GM12864 (cell line): ENCODE results near the gene OR10A3.

Source experiments
- DNase-seq: peaks from one replicate; pipeline ENCODE4 v3.0.0-alpha.2; 2011; ENCODE audit warnings: low read depth
- H3K4me3 ChIP-seq: 2 replicates; pipeline ENCODE4 v1.5.1; 2011; ENCODE audit warnings: mild to moderate bottlenecking, low read depth, low read length, control low read depth
- TF ChIP-seq, protein P1 (sequence below): IDR thresholded peaks from 2 replicates; pipeline ENCODE4 v1.5.1; 2011; ENCODE audit warnings: low read depth, mild to moderate bottlenecking, moderate library complexity, low read length, control low read depth, inconsistent platforms; ENCODE audit errors: missing control alignments

Gene OR10A3

GRCh38 chr11:7892840-7893254 is 48.7 kb downstream of the OR10A3 start:
- H3K4me3 ChIP-seq: no peak overlapping the region
- DNase-seq: peak; percentile 24
- TF ChIP-seq, protein P1, sequence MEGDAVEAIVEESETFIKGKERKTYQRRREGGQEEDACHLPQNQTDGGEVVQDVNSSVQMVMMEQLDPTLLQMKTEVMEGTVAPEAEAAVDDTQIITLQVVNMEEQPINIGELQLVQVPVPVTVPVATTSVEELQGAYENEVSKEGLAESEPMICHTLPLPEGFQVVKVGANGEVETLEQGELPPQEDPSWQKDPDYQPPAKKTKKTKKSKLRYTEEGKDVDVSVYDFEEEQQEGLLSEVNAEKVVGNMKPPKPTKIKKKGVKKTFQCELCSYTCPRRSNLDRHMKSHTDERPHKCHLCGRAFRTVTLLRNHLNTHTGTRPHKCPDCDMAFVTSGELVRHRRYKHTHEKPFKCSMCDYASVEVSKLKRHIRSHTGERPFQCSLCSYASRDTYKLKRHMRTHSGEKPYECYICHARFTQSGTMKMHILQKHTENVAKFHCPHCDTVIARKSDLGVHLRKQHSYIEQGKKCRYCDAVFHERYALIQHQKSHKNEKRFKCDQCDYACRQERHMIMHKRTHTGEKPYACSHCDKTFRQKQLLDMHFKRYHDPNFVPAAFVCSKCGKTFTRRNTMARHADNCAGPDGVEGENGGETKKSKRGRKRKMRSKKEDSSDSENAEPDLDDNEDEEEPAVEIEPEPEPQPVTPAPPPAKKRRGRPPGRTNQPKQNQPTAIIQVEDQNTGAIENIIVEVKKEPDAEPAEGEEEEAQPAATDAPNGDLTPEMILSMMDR: peak; percentile 68

GRCh38 chr11:7892059-7892699 is 49.3 kb downstream of the OR10A3 start:
- no peak overlapping the region for H3K4me3 ChIP-seq
- TF ChIP-seq, protein P1: no peak
- peak; percentile 10 for DNase-seq

DNA sequence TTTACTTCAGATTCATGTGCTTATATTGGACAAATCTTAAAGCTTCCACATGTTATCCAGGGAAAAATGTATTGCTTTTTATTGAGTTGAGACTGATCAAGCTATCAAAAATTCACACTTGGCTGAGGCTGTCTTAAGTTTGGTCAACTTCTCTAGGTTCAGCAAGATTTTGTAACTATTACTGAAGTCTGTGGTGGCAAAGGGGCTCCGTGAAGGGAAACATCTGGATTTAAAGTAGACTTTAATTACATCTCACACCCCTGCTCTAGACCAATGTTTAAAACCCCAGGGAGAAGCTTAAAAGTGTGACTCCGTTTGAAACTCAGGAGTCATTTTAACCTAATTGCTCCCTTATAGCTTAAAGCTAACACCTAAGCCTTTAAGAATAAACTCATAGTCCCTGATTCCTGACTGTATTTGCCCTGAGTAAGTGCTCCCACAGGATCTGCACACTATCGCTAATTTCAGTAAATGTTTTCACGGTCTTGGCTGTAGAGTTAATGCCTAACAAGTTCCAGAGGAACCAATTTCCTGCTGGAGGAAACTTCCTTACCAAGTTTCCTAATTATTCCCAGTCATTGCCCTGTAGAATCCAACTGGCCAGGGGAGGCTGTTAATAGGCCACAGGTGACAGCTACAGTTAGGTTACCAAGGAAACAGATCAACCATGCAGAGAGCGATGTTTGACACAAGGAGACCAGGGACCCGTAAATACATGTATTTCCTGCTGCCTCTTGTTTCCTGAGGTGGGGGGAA is 50.9 kb downstream of the OR10A3 start:
- TF ChIP-seq, protein P1: no peak
- no peak overlapping the region for H3K4me3 ChIP-seq
- no peak for DNase-seq

- H3K4me3 ChIP-seq: no peak overlapping the region
- DNase-seq: no peak
- TF ChIP-seq, protein P1: no peak
Observed at GRCh38 chr11:7889985-7890384, 51.5 kb downstream of the OR10A3 start.
